HG03342 (cell line): ENCODE results near the gene S100A7A.
"Not testable (repeated sequence)": the region's sequence is repeated elsewhere in the genome, so short reads cannot be mapped to it uniquely, and the experiment has no call there.

Experiments
- ATAC-seq: cut with Tn5 transposase; IDR thresholded peaks from one replicate; pipeline ENCODE4 v1.9.1; 2021; ENCODE audit warnings: mild to moderate bottlenecking, moderate library complexity; ENCODE audit not compliant: unreplicated experiment

The S100A7A gene

DNA sequence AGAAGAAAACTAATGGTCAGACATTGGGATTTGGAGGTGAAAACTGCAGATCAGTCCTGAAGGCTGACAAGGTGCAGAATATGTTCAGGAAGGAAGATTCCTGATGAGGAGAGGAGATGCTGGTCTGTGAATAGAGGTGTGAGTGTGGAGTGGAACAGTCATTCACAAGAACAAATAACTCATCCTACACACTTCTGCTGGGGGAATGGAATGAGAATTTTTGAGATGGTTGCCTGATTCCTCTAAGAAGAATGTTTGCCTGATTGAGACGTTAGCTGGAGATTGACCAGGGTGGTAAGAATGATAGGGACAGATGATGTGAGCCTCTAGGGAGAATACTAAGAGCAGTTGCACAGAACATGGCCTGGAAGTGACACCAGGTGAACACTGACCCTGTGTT, 40.1 kb downstream of the S100A7A start:
- ATAC-seq, result no peak

DNA sequence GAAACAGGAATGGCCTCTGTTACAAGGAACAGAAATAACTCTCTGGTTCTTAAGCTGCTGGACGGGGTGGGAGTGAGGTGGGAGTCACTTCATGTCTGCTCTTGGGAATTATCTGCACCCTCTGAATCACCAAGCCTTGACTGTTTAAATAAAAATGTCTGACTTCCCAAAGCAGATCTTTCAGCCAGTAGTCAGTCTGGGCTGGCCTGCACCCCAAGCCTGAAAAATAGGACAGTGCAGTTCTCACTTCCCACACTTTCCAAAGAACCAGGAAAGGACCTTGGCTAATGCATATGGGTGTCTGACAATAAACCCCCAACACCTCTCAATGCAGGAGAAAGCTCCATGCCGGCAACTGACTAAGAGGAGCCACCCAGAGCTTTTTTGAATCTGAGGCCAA, 43.3 kb downstream of the S100A7A start:
- no peak for ATAC-seq

DNA sequence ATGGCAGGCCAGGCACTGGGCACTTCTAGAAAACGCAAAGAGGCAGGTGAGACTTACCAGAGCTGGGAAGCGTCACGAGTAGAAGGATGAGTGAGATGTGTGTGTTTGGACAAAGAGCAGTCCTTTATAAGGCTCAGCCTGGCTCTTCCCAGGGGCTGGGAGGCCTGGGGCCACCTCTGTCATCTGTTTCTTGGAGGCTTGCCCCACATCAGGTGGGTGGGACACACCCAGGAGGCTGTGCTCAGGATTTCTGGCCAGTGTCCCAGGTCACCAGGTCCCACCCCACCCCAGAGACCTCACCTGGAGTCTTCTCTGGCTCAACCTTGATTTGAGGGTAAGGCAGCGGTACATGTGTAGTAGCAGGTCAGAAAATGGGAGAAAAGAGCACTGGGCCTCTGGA, 44.2 kb downstream of the S100A7A start, which contains the start of gene S100A7:
TSS of gene S100A7 (minus strand) at position 101 of the 400 bp plus-strand sequence. CDS start 1,638 bp downstream, outside the sequence.
- no peak for ATAC-seq

DNA sequence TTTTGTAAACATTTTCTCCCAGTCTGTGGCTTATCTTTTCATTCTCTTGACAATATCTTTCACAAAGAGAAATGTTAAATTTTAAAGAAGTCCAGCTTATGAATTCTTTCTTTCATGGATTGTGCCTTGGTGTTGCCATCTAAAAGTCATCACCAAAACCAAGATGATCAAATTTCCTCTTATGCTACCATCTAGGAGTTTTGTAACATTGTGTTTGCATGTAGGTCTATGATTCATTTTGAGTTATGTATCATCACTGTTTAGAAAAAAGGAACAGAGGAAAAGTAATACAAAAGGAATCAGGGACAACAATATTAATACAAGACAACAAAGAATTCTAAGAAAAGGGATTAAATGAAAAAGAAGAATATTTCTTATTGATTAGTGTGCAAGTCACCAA, 46.4 kb downstream of the S100A7A start:
- ATAC-seq, result not testable (repeated sequence)

DNA sequence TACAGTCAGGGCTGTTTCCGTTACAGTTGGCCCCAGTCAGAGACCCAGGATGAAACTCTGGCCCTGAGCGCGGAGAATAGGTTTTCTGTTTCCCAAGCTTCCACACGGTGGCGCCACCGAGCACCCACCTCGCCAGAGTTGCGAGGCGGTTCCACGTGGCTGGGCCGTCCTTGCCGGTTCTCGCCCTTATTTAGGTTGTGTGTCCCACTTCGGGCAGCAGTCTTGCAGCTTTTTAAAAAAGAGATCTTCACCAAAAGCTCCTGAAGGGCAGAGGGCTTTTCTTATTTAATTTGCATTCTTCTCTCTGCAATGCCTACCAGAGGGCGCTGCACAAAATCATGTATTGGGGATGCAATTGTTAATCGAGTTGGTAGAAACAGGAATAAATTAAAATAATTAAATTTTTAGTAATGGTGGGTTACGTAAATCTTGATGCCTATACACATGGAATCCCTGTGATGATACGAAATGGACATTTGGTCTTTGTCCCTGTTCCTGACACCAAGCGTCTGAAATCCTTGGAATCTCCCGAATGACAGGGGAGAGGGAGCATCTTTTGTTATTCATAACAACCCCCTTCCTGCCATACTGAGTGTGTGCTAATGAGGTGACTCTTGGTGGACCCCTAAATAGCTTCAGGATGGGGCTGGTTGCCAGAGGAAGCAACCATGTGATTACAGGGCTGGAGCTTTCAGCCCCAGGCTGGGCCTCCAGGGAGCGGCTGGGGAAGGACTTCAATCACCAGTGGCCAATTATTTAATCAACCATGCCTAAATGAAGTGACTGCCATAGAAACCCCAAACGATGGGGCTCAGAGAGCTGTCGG, 49.7 kb downstream of the S100A7A start:
- ATAC-seq, result no peak

DNA sequence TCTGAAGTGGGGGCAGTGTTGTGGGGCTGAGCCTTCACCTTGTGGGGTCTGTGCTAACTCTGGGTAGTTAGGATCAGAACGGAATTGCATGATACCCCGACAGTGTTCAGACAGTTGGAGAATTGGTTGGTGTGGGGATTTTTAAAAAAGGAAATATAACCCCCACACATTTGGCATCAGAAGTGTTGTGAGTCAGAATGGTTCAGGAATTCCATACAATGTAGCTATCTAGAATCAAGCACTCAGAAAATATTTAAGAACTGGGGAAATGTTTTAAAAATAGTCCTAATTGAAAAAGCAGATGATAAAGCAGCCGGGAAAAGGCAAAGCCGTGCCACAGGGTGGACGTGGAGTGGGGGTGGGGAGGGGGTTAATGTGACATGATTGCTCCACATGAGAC, 50.6 kb downstream of the S100A7A start:
- no peak for ATAC-seq

DNA sequence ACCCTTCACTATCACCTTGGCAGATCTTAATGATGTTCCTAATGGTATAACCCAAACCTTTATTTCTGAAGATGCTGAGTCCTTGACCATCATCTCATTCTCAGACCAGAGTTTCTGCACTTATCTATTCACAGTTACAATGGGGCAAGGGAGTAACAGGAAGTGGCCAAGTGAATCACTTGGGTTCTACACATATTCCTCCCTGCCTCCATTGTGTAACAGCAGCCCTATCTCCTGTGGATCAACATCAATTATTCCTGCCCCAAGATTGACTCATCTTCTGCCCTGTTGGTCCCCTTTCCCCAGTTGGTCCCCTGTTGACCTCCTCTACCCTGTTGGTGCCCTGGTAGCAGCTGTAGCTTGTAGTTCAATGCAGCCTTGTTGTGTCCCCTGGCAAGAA, 54.4 kb downstream of the S100A7A start:
- no peak for ATAC-seq
